WTC11 (cell line): Measurements from ENCODE around the gene ENDOV. TPM values are rescaled to one million over a fixed set of nuclear protein-coding genes. Genes with fewer than 3 reads are reported as not detected.

Experiments
- ATAC-seq: fragments of 200-7000 bp; cut with Tn5 transposase; 2 replicates; pipeline ENCODE4 v1.10.0; 2021; ENCODE audit warnings: mild to moderate bottlenecking, moderate library complexity
- CTCF ChIA-PET: fragments of 300-600 bp; sonication (Branson Sonifier 250); formaldehyde crosslinking; loops from one replicate; lab custom pipeline; 2021; ENCODE audit warnings: antibody characterized with exemption; lab: Charles Lee
- POLR2A ChIA-PET: fragments of 350-600 bp; sonication (Branson Sonifier 250); formaldehyde crosslinking; loops from one replicate; lab custom pipeline; 2021; ENCODE audit warnings: antibody characterized with exemption; lab: Charles Lee
- DNase-seq: peaks from one replicate; pipeline ENCODE4 v3.0.0; 2021; ENCODE audit warnings: low spot score
- H3K27ac Mint-ChIP-seq: 2 replicates; pipeline ENCODE4 v1.8.0; 2021; ENCODE audit warnings: mixed read lengths
- H3K27me3 Mint-ChIP-seq: 2 replicates; pipeline ENCODE4 v1.8.0; 2021; ENCODE audit warnings: low read depth, mild to moderate bottlenecking, moderate library complexity, mixed read lengths
- H3K36me3 Mint-ChIP-seq: 2 replicates; pipeline ENCODE4 v1.8.0; 2021; ENCODE audit warnings: mixed read lengths
- H3K4me1 Mint-ChIP-seq: 2 replicates; pipeline ENCODE4 v1.8.0; 2022; ENCODE audit warnings: mixed read lengths
- H3K4me3 Mint-ChIP-seq: 2 replicates; pipeline ENCODE4 v1.8.0; 2021; ENCODE audit warnings: mild to moderate bottlenecking, moderate library complexity, mixed read lengths
- H3K9me3 Mint-ChIP-seq: 2 replicates; pipeline ENCODE4 v1.8.0; 2021; ENCODE audit warnings: mixed read lengths
- AR ChIP-seq: fragments of 250-450 bp; sonication (Bioruptor Pico); IDR thresholded peaks from 2 replicates; pipeline ENCODE4 v1.9.0; 2021; ENCODE audit warnings: mild to moderate bottlenecking
- ATF6 ChIP-seq: sonication (generic); formaldehyde crosslinking; IDR thresholded peaks from 2 replicates; pipeline ENCODE4 v1.8.1; 2023; ENCODE audit warnings: mild to moderate bottlenecking, missing genetic modification reagents
- FOXP4 ChIP-seq: sonication (generic); formaldehyde crosslinking; IDR thresholded peaks from 2 replicates; pipeline ENCODE4 v1.8.0; 2022; ENCODE audit warnings: mild to moderate bottlenecking, missing genetic modification reagents
- GTF2I ChIP-seq: fragments of 250-450 bp; sonication (Bioruptor Pico); conservative IDR thresholded peaks from 2 replicates; pipeline ENCODE4 v1.4.0; 2021; ENCODE audit warnings: mild to moderate bottlenecking
- IRF2 ChIP-seq: sonication (generic); formaldehyde crosslinking; IDR thresholded peaks from 2 replicates; pipeline ENCODE4 v1.8.0; 2022; ENCODE audit warnings: low read depth, missing genetic modification reagents, borderline replicate concordance
- MLX ChIP-seq: sonication (generic); formaldehyde crosslinking; IDR thresholded peaks from 2 replicates; pipeline ENCODE4 v1.8.1; 2023; ENCODE audit warnings: mild to moderate bottlenecking, missing genetic modification reagents, moderate library complexity
- MXD4 ChIP-seq: fragments of 250-450 bp; sonication (Bioruptor Pico); IDR thresholded peaks from 2 replicates; pipeline ENCODE4 v1.8.0; 2021; ENCODE audit warnings: mild to moderate bottlenecking, moderate library complexity, borderline replicate concordance
- NR1H2 ChIP-seq: sonication (generic); formaldehyde crosslinking; IDR thresholded peaks from 2 replicates; pipeline ENCODE4 v1.9.0; 2021; ENCODE audit warnings: mild to moderate bottlenecking, moderate library complexity, missing genetic modification reagents
- OVOL2 ChIP-seq: fragments of 250-450 bp; sonication (Bioruptor Pico); IDR thresholded peaks from 2 replicates; pipeline ENCODE4 v1.9.0; 2021; ENCODE audit warnings: mild to moderate bottlenecking, borderline replicate concordance
- RELA ChIP-seq: sonication (generic); formaldehyde crosslinking; IDR thresholded peaks from 2 replicates; pipeline ENCODE4 v1.8.1; 2022; ENCODE audit warnings: missing genetic modification reagents, mild to moderate bottlenecking, borderline replicate concordance
- SMAD3 ChIP-seq: sonication (generic); formaldehyde crosslinking; IDR thresholded peaks from 2 replicates; pipeline ENCODE4 v1.8.0; 2022; ENCODE audit warnings: missing genetic modification reagents, mild to moderate bottlenecking, borderline replicate concordance
- TEAD1 ChIP-seq: sonication (generic); formaldehyde crosslinking; IDR thresholded peaks from 2 replicates; pipeline ENCODE4 v1.8.0; 2022; ENCODE audit warnings: mild to moderate bottlenecking, missing genetic modification reagents
- TP53 ChIP-seq: sonication (generic); formaldehyde crosslinking; IDR thresholded peaks from 2 replicates; pipeline ENCODE4 v1.8.1; 2023; ENCODE audit warnings: mild to moderate bottlenecking, missing genetic modification reagents
- ZNF121 ChIP-seq: sonication (generic); formaldehyde crosslinking; IDR thresholded peaks from 2 replicates; pipeline ENCODE4 v1.8.0; 2023; ENCODE audit warnings: missing genetic modification reagents
- ZNF138 ChIP-seq: sonication (generic); formaldehyde crosslinking; conservative IDR thresholded peaks from 2 replicates; pipeline ENCODE4 v1.8.1; 2022; ENCODE audit warnings: mild to moderate bottlenecking, moderate library complexity, missing genetic modification reagents
- ZNF317 ChIP-seq: sonication (generic); formaldehyde crosslinking; IDR thresholded peaks from 2 replicates; pipeline ENCODE4 v1.8.1; 2023; ENCODE audit warnings: low read depth, mild to moderate bottlenecking, moderate library complexity, missing genetic modification reagents, borderline replicate concordance
- ZNF396 ChIP-seq: fragments of 250-450 bp; sonication (Bioruptor Pico); IDR thresholded peaks from 2 replicates; pipeline ENCODE4 v1.8.0; 2021; ENCODE audit warnings: mild to moderate bottlenecking, moderate library complexity, borderline replicate concordance
- ZNF416 ChIP-seq: fragments of 250-450 bp; sonication (Bioruptor Pico); IDR thresholded peaks from 2 replicates; pipeline ENCODE4 v1.9.0; 2021; ENCODE audit warnings: mild to moderate bottlenecking, inconsistent platforms
- total RNA-seq: library from RNA; stranded (reverse); gene quantifications from 3 replicates; pipeline ENCODE4 v1.2.3, GENCODE V29; 2021
- TF ChIP-seq, protein P1 (sequence below): sonication (generic); formaldehyde crosslinking; IDR thresholded peaks from 2 replicates; pipeline ENCODE4 v1.8.1; 2023; ENCODE audit warnings: mild to moderate bottlenecking, missing genetic modification reagents, moderate library complexity
- TF ChIP-seq, protein P2 (sequence below): sonication (generic); formaldehyde crosslinking; conservative IDR thresholded peaks from 2 replicates; pipeline ENCODE4 v1.8.1; 2023; ENCODE audit warnings: mild to moderate bottlenecking, low read depth, missing genetic modification reagents, moderate library complexity
- TF ChIP-seq, protein P3 (sequence below): fragments of 250-450 bp; sonication (Bioruptor Pico); conservative IDR thresholded peaks from 2 replicates; pipeline ENCODE4 v1.9.0; 2021; ENCODE audit warnings: mild to moderate bottlenecking

Gene ENDOV
- total RNA-seq, 1 experiment from 2014 or later: 25.2 TPM

- TF ChIP-seq TP53 (no peak), ZNF317 (CRISPR knock-in tag) (no peak), NR1H2 (CRISPR knock-in tag) (no peak), AR (CRISPR knock-in tag) (no peak), GTF2I (no peak), ZNF416 (CRISPR knock-in tag) (no peak), TEAD1 (no peak), MXD4 (no peak), MLX (CRISPR knock-in tag) (no peak), SMAD3 (CRISPR knock-in tag) (no peak), IRF2 (CRISPR knock-in tag) (no peak), ZNF396 (CRISPR knock-in tag) (no peak), RELA (no peak), ZNF138 (CRISPR knock-in tag) (no peak)
- TF ChIP-seq, protein P1, sequence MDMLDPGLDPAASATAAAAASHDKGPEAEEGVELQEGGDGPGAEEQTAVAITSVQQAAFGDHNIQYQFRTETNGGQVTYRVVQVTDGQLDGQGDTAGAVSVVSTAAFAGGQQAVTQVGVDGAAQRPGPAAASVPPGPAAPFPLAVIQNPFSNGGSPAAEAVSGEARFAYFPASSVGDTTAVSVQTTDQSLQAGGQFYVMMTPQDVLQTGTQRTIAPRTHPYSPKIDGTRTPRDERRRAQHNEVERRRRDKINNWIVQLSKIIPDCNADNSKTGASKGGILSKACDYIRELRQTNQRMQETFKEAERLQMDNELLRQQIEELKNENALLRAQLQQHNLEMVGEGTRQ: no peak
- TF ChIP-seq, protein P2, sequence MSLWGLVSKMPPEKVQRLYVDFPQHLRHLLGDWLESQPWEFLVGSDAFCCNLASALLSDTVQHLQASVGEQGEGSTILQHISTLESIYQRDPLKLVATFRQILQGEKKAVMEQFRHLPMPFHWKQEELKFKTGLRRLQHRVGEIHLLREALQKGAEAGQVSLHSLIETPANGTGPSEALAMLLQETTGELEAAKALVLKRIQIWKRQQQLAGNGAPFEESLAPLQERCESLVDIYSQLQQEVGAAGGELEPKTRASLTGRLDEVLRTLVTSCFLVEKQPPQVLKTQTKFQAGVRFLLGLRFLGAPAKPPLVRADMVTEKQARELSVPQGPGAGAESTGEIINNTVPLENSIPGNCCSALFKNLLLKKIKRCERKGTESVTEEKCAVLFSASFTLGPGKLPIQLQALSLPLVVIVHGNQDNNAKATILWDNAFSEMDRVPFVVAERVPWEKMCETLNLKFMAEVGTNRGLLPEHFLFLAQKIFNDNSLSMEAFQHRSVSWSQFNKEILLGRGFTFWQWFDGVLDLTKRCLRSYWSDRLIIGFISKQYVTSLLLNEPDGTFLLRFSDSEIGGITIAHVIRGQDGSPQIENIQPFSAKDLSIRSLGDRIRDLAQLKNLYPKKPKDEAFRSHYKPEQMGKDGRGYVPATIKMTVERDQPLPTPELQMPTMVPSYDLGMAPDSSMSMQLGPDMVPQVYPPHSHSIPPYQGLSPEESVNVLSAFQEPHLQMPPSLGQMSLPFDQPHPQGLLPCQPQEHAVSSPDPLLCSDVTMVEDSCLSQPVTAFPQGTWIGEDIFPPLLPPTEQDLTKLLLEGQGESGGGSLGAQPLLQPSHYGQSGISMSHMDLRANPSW (CRISPR knock-in tag): no peak
- Mint-ChIP-seq H3K4me3 (no peak overlapping the region), H3K36me3 (no peaks in the 10 kb centered on the region), H3K27ac (no peak overlapping the region), H3K4me1 (no peaks in the 10 kb centered on the region; the same call in 1 of the 2 replicates), H3K9me3 (no peaks in the 10 kb centered on the region), H3K27me3 (peaks cover 8% of the 10 kb centered on the region)
- no peak for ATAC-seq
- CTCF ChIA-PET: no interaction called here
- POLR2A ChIA-PET: no interaction called here
- DNase-seq: no peak
These were observed 30.8 kb downstream of the ENDOV start for GRCh38 chr17:80445726-80446110.

DNA sequence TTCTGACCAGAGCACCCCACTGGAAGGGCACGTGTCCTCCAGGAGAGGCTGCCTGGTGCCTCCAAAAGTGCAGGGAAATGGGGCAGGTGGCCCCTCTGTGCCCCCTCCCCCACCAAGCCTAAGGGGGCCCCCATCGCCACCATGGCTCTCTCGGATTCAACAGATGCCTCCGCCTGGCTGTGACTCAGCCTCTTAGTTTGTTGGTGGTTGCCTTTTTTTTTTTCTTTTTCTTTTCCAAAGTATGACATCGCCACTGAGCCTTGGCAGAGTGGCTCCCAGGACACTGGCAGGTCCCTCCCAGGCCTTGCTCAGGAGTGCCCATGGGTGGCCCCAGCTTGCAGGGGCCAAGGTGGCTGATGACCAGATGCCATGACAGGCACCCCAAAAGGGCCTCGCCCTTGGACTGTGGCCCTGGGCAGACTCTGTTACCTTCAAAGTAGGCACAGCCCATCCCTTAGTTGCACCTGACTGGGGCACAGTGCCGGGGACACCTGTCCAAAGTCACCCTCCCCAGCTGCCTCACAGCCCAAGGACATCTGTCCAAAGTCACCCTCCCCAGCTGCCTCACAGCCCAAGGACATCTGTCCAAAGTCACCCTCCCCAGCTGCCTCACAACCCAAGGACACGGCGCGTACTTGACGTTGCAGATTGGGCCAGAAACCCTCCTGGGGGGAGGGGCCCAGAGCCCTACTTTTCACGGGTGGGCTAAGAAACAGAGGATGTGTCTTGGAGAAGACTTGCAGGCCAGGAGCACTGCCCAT lies 31.9 kb downstream of the ENDOV start:
- CTCF ChIA-PET: no interaction called here
- no peak overlapping the region for H3K4me3 Mint-ChIP-seq
- POLR2A ChIA-PET: no interaction called here
- DNase-seq (no peak), ATAC-seq (no peak)
- peaks cover 11% of the 10 kb centered on the region for H3K27me3 Mint-ChIP-seq
- no peaks in the 10 kb centered on the region for H3K36me3 Mint-ChIP-seq
- no peaks in the 10 kb centered on the region; the same call in 1 of the 2 replicates for H3K4me1 Mint-ChIP-seq
- H3K9me3 Mint-ChIP-seq: no peaks in the 10 kb centered on the region
- H3K27ac Mint-ChIP-seq: no peak overlapping the region
- TF ChIP-seq ZNF121 (CRISPR knock-in tag): no peak
- no peak for TF ChIP-seq ATF6
- TF ChIP-seq OVOL2 (CRISPR knock-in tag): no peak
- TF ChIP-seq FOXP4 (CRISPR knock-in tag): no peak
- TF ChIP-seq, protein P3, sequence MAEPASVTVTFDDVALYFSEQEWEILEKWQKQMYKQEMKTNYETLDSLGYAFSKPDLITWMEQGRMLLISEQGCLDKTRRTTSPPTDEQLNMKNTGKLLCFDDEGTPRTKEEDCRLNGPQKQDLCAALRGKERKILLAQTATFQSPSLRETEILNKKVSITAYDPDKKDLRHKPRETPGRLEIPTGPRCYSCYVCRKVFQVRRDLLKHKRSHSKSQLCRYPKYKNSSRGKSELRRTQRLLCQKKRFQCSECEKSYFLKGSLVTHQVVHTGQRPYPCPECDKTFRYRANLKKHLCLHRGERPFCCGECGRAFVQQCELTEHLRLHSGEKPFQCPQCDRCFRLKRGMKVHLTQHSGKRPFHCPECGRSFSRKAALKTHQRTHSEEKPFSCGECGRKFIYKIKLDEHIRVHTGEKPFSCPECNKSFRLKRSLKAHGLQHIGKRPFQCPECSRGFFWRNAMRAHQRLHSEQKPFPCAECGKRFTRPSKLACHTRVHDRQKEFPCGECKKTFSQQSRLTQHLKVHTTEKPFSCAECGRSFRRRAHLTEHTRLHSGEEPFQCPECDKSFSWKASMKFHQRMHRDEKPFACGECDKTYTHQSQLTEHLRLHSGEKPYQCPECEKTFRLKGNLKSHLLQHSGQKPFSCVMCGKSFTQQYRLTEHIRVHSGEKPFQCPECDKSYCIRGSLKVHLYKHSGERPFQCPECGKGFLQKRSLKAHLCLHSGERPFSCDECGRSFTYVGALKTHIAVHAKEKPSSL (CRISPR knock-in tag): no peak
